SK-N-SH (cell line): ENCODE data around the gene NEK6. TPM values are rescaled to one million over a fixed set of nuclear protein-coding genes. Genes with fewer than 3 reads are reported as not detected.

ENCODE experiments used
- CTCF ChIA-PET: fragments of 300-600, 350-600 bp; formaldehyde crosslinking; extraction: SDS; loops from one replicate; lab custom pipeline; 2021; lab: Yijun Ruan, JAX
- POLR2A ChIA-PET: fragments of 350-600 bp; sonication (Branson Sonifier 250); formaldehyde crosslinking; extraction: SDS; loops from one replicate; lab custom pipeline; 2020; ENCODE audit warnings: antibody characterized with exemption, inconsistent platforms; lab: Yijun Ruan, JAX
- DNase-seq: peaks from one replicate; pipeline ENCODE4 v3.0.0; 2012
- H2AFZ ChIP-seq: fragments of 200-600 bp; sonication (generic); 2 replicates; pipeline ENCODE4 v1.8.1; 2016; ENCODE audit warnings: antibody characterized with exemption, mild to moderate bottlenecking, low read depth
- H3F3A ChIP-seq: fragments of 200-600 bp; sonication (generic); replicated peaks from 2 replicates; pipeline ENCODE3; 2016; ENCODE audit warnings: antibody characterized with exemption, mild to moderate bottlenecking; ENCODE audit not compliant: insufficient read depth
- H3K27ac ChIP-seq, 2 experiments: fragments of 200-500 bp in 1 of 2; fragments of 200-600 bp in 1 of 2; sonication (Bioruptor generic) in 1 of 2; sonication (generic), shearing (Covaris generic) in 1 of 2; 2 replicates each; pipeline versions ENCODE4 v1.5.1 to v1.6.1; 2014 to 2016; ENCODE audit warnings: low read depth in 2 of 2, inconsistent platforms in 1 of 2, low read length in 1 of 2, mild to moderate bottlenecking in 1 of 2, mixed read lengths in 1 of 2
- H3K27me3 ChIP-seq: fragments of 200-600 bp; sonication (generic), shearing (Covaris generic); 2 replicates; pipeline ENCODE4 v1.6.1; 2016; ENCODE audit warnings: mixed run types; ENCODE audit not compliant: insufficient read depth
- H3K36me3 ChIP-seq, 2 experiments: fragments of 200-500 bp in 1 of 2; fragments of 200-600 bp in 1 of 2; sonication (Bioruptor generic) in 1 of 2; sonication (generic) in 1 of 2; replicated peaks in 1 of 2; 2 replicates each; pipeline versions ENCODE3 to v1.5.1; 2014 to 2016; ENCODE audit warnings: low read length in 1 of 2, mild to moderate bottlenecking in 1 of 2; ENCODE audit not compliant: insufficient read depth in 2 of 2, control insufficient read depth in 1 of 2
- H3K4me1 ChIP-seq, 2 experiments: fragments of 200-500 bp in 1 of 2; fragments of 200-600 bp in 1 of 2; sonication (Bioruptor generic) in 1 of 2; sonication (generic), shearing (Covaris generic) in 1 of 2; 2 replicates each; pipeline versions ENCODE4 v1.5.1 to v1.6.1; 2014 to 2016; ENCODE audit warnings: low read depth in 1 of 2, low read length in 1 of 2, mixed run types in 1 of 2; ENCODE audit not compliant: insufficient read depth in 2 of 2, control insufficient read depth in 1 of 2
- H3K4me2 ChIP-seq: fragments of 200-600 bp; sonication (generic), shearing (Covaris generic); 2 replicates; pipeline ENCODE4 v1.6.1; 2017; ENCODE audit warnings: mixed run types
- H3K4me3 ChIP-seq, 2 experiments: fragments of 200-500 bp in 1 of 2; fragments of 200-600 bp in 1 of 2; sonication (Bioruptor generic) in 1 of 2; sonication (generic), shearing (Covaris generic) in 1 of 2; 2 replicates each; pipeline versions ENCODE4 v1.5.1 to v1.8.1; 2014 to 2016; ENCODE audit warnings: low read depth in 2 of 2, inconsistent platforms in 1 of 2, low read length in 1 of 2, mild to moderate bottlenecking in 1 of 2, mixed read lengths in 1 of 2, moderate library complexity in 1 of 2
- H3K79me2 ChIP-seq: fragments of 200-600 bp; sonication (generic); 2 replicates; pipeline ENCODE4 v1.8.1; 2017; ENCODE audit warnings: mild to moderate bottlenecking; ENCODE audit not compliant: insufficient read depth
- H3K9ac ChIP-seq: fragments of 200-600 bp; sonication (generic); 2 replicates; pipeline ENCODE4 v1.6.1; 2017; ENCODE audit warnings: mixed run types
- H3K9me2 ChIP-seq: fragments of 200-600 bp; sonication (generic); 2 replicates; pipeline ENCODE4 v1.6.1; 2017; ENCODE audit warnings: mixed run types
- H3K9me3 ChIP-seq: fragments of 200-600 bp; sonication (generic); 2 replicates; pipeline ENCODE4 v1.6.1; 2017; ENCODE audit warnings: mixed run types, mild to moderate bottlenecking, moderate library complexity
- H4K20me1 ChIP-seq: fragments of 200-600 bp; sonication (generic); 2 replicates; pipeline ENCODE4 v1.6.1; 2017; ENCODE audit warnings: mild to moderate bottlenecking, mixed run types; ENCODE audit not compliant: insufficient read depth
- FOXJ3 ChIP-seq: sonication (generic); formaldehyde crosslinking; IDR thresholded peaks from 2 replicates; pipeline ENCODE4 v1.5.1; 2020; ENCODE audit warnings: mild to moderate bottlenecking, missing genetic modification reagents
- FOXM1 ChIP-seq: IDR thresholded peaks from 2 replicates; pipeline ENCODE4 v1.4.0; 2012; ENCODE audit warnings: low read depth, mild to moderate bottlenecking
- GABPA ChIP-seq: IDR thresholded peaks from 2 replicates; pipeline ENCODE4 v1.4.0; 2012; ENCODE audit warnings: low read depth, mild to moderate bottlenecking
- GATA2 ChIP-seq: sonication (generic); formaldehyde crosslinking; IDR thresholded peaks from 2 replicates; pipeline ENCODE4 v1.5.0; 2020; ENCODE audit warnings: mild to moderate bottlenecking, missing genetic modification reagents
- JUND ChIP-seq: IDR thresholded peaks from 2 replicates; pipeline ENCODE4 v1.4.0; 2012
- MEF2A ChIP-seq: IDR thresholded peaks from 2 replicates; pipeline ENCODE4 v1.4.0; 2012; ENCODE audit warnings: low read depth, borderline replicate concordance
- MXI1 ChIP-seq: IDR thresholded peaks from 2 replicates; pipeline ENCODE4 v1.6.1; 2012; ENCODE audit warnings: mild to moderate bottlenecking, low read depth, low read length, improper control_type of control experiment
- NRF1 ChIP-seq: IDR thresholded peaks from 2 replicates; pipeline ENCODE4 v1.6.1; 2012; ENCODE audit warnings: low read depth, mild to moderate bottlenecking, low read length
- PBX3 ChIP-seq: IDR thresholded peaks from 2 replicates; pipeline ENCODE4; 2012
- POLR2AphosphoS5 ChIP-seq: IDR thresholded peaks from 2 replicates; pipeline ENCODE4 v1.6.1; 2012; ENCODE audit warnings: low read depth, low read length
- RAD21 ChIP-seq: IDR thresholded peaks from 2 replicates; pipeline ENCODE4 v1.6.1; 2012; ENCODE audit warnings: mild to moderate bottlenecking, low read length
- RFX5 ChIP-seq: IDR thresholded peaks from 2 replicates; pipeline ENCODE4 v1.6.1; 2012; ENCODE audit warnings: mild to moderate bottlenecking, improper control_type of control experiment, low read length
- RXRA ChIP-seq: IDR thresholded peaks from 2 replicates; pipeline ENCODE4 v1.4.0; 2012; ENCODE audit warnings: low read depth, mild to moderate bottlenecking, borderline replicate concordance
- SIN3A ChIP-seq: IDR thresholded peaks from 2 replicates; pipeline ENCODE4 v1.6.1; 2012; ENCODE audit warnings: low read depth, mild to moderate bottlenecking, low read length, moderate library complexity, borderline replicate concordance
- SMC3 ChIP-seq: IDR thresholded peaks from 2 replicates; pipeline ENCODE4 v1.6.1; 2012; ENCODE audit warnings: low read depth, low read length, improper control_type of control experiment
- TCF12 ChIP-seq: IDR thresholded peaks from 2 replicates; pipeline ENCODE4 v1.4.0; 2012
- TEAD4 ChIP-seq: IDR thresholded peaks from 2 replicates; pipeline ENCODE4 v1.4.0; 2012; ENCODE audit warnings: mild to moderate bottlenecking, borderline replicate concordance; ENCODE audit not compliant: insufficient read depth
- YY1 ChIP-seq: IDR thresholded peaks from 2 replicates; pipeline ENCODE4 v1.4.0; 2012; ENCODE audit warnings: low read depth, mild to moderate bottlenecking
- WGBS: methylation state at CpG from one replicate; pipeline ENCODE4 v1.1.6; 2017; ENCODE audit warnings: low lambda C conversion rate; 5-methylcytosine and 5-hydroxymethylcytosine counted together
- polyA plus RNA-seq, 3 experiments: library from polyadenylated mRNA; depleted of rRNA; stranded (reverse); fragments of >200 nt; gene quantifications; 2 replicates each; pipeline ENCODE4 v1.2.3, GENCODE V29; 2012
- TF ChIP-seq, protein P1 (sequence below): IDR thresholded peaks from 2 replicates; pipeline ENCODE4 v1.6.1; 2012; ENCODE audit warnings: mild to moderate bottlenecking, low read depth, low read length, moderate library complexity
- TF ChIP-seq, protein P2 (sequence below): IDR thresholded peaks from 2 replicates; pipeline ENCODE4 v1.4.0; 2012; ENCODE audit warnings: low read depth

Gene NEK6
- polyA plus RNA-seq, 1 of the 3 experiments (the other 2 are of a cell fraction) = 89.8 TPM

DNA sequence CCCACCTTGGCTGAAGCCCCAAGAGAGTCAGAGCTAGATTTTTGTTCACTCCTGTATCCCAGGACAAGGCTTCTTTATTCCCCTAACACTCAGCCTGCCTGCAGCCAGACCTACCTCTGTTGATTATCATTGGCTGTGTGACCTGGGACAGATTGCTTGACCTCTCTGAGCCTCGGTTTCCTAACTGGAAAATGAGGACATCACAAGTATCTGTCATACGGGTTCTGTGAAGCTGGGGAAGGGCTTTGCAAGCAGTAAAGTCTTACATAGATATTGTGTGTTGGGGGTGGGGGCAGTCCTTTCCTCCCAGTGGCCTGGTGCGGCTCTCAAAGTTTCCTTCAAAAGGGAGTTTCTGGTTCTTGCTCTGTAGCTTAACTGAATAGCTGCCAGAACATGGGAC is 2.5 kb upstream of the NEK6 start:
- DNase-seq = no peak
- H3K4me3 ChIP-seq = no peak overlapping the region
- CTCF ChIA-PET = interaction anchor here (2.0 kb wide), 1 partner anchor 128 kb away, joined by 5 read pairs; no protein-coding TSS in a partner anchor
- H3K9me3 ChIP-seq = no peaks in the 10 kb centered on the region
- no peak overlapping the region for H3K4me2 ChIP-seq
- H3K4me1 ChIP-seq = peaks cover 6 to 25% of the 10 kb centered on the region in 2 experiments; a peak in 2 of 4 replicates
- no peaks in the 10 kb centered on the region for H3K27me3 ChIP-seq
- peaks cover 43% of the 10 kb centered on the region for H3F3A ChIP-seq
- H3K9me2 ChIP-seq = no peaks in the 10 kb centered on the region
- no peaks in the 10 kb centered on the region for H3K36me3 ChIP-seq
- no peak overlapping the region for H3K9ac ChIP-seq
- POLR2A ChIA-PET = no interaction called here
- 85% methylated on average over 2 of the region's 3 CpGs for WGBS
- peaks cover 27% of the 10 kb centered on the region for H3K79me2 ChIP-seq
- no peak overlapping the region for H2AFZ ChIP-seq
- TF ChIP-seq MEF2A = no peak
- TF ChIP-seq JUND = no peak
- no peak for TF ChIP-seq FOXJ3 (CRISPR knock-in tag)
- no peak for TF ChIP-seq FOXM1
- no peak for TF ChIP-seq GABPA
- no peak for TF ChIP-seq SMC3
- no peak for TF ChIP-seq TCF12
- TF ChIP-seq NRF1 = no peak
- no peak for TF ChIP-seq RAD21
- TF ChIP-seq YY1 = no peak
- TF ChIP-seq, protein P1, sequence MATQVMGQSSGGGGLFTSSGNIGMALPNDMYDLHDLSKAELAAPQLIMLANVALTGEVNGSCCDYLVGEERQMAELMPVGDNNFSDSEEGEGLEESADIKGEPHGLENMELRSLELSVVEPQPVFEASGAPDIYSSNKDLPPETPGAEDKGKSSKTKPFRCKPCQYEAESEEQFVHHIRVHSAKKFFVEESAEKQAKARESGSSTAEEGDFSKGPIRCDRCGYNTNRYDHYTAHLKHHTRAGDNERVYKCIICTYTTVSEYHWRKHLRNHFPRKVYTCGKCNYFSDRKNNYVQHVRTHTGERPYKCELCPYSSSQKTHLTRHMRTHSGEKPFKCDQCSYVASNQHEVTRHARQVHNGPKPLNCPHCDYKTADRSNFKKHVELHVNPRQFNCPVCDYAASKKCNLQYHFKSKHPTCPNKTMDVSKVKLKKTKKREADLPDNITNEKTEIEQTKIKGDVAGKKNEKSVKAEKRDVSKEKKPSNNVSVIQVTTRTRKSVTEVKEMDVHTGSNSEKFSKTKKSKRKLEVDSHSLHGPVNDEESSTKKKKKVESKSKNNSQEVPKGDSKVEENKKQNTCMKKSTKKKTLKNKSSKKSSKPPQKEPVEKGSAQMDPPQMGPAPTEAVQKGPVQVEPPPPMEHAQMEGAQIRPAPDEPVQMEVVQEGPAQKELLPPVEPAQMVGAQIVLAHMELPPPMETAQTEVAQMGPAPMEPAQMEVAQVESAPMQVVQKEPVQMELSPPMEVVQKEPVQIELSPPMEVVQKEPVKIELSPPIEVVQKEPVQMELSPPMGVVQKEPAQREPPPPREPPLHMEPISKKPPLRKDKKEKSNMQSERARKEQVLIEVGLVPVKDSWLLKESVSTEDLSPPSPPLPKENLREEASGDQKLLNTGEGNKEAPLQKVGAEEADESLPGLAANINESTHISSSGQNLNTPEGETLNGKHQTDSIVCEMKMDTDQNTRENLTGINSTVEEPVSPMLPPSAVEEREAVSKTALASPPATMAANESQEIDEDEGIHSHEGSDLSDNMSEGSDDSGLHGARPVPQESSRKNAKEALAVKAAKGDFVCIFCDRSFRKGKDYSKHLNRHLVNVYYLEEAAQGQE = no peak
- no peak for TF ChIP-seq SIN3A
- TF ChIP-seq MXI1 = no peak
- TF ChIP-seq, protein P2, sequence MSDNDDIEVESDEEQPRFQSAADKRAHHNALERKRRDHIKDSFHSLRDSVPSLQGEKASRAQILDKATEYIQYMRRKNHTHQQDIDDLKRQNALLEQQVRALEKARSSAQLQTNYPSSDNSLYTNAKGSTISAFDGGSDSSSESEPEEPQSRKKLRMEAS = no peak
- no peak for TF ChIP-seq RXRA
- no peak for TF ChIP-seq GATA2 (CRISPR knock-in tag)
- no peak for TF ChIP-seq TEAD4
- TF ChIP-seq POLR2AphosphoS5 = no peak
- TF ChIP-seq PBX3 = no peak
- no peak for TF ChIP-seq RFX5
- no peaks in the 10 kb centered on the region for H4K20me1 ChIP-seq
- H3K27ac ChIP-seq = no peak overlapping the region
